Hepatic stellate cell (primary cell): ENCODE results near the gene NPFFR1.
"Not testable (repeated sequence)": the region's sequence is repeated elsewhere in the genome, so short reads cannot be mapped to it uniquely, and the experiment has no call there.

Source experiments
- DNase-seq: peaks from one replicate; pipeline ENCODE4 v3.0.0; 2011; ENCODE audit warnings: low spot score

NPFFR1 gene

DNA sequence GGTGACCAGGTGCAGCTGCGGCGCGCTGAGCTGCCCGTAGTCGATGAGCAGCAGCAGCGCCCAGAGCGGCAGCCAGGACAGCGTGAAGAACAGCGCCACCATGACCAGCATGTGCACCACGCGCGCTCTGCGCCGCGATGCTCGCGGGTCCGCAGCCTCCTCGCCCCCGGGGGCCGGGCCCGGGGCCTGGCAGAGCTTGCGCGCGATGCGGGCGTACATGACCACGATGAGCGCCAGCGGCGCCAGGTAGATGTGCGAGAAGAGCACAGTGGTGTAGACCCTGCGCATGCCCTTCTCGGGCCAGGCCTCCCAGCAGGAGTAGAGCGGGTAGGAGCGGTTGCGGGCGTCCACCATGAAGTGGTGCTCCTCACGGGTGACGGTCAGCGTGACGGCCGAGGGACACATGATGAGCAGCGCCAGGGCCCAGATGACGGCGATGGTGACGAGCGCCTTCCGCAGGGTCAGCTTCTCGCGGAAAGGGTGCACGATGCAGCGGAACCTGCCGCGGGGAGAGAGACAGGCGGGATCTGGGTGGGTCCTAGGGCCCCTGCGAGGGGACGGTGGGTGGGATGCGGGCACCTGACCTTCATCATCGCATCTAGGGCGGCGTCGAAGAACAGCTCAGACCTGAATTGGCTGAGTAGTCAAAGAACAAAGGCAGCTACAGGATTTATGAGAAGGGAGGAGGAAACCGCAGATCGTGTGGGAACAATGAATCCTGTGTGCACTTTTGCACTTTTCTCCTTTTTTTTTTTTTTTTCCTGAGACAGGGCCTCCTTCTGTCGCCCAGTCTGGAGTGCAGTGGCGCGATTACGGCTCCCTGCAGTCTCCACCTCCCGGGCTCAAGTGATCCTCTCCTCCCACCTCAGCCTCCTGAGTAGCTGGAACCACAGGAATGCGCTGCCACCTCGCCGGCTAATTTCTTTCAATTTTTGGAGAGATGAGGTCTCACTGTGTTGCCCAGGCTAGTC, 28.2 kb downstream of the NPFFR1 start:
- no peak for DNase-seq

DNA sequence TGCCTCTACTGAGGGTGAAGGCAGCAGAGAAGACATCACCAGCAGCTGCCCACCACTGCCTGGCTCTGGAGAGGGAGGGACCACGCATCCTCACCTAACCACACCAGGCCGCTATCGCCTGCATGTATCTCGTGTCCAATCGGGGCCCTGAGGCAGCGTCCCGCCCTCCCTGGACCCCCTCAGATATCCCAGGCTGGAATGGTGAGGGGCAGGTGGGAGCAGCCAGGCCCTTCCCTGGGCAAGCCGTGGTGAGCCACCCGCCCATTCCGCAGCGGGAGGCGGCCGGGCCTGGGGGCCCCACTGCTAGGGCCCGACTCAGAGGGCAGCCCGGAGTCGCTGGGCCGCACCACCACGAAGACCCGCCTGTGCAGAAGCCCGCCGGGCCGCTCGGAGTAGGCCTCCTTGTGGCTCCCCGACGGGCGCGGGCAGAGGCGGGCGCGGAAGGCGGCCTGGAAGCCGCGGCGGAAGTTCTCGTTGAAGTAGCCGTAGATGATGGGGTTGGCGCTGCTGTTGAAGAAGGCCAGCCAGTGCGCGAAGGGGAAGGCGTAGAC, 29.0 kb downstream of the NPFFR1 start:
- no peak for DNase-seq

DNA sequence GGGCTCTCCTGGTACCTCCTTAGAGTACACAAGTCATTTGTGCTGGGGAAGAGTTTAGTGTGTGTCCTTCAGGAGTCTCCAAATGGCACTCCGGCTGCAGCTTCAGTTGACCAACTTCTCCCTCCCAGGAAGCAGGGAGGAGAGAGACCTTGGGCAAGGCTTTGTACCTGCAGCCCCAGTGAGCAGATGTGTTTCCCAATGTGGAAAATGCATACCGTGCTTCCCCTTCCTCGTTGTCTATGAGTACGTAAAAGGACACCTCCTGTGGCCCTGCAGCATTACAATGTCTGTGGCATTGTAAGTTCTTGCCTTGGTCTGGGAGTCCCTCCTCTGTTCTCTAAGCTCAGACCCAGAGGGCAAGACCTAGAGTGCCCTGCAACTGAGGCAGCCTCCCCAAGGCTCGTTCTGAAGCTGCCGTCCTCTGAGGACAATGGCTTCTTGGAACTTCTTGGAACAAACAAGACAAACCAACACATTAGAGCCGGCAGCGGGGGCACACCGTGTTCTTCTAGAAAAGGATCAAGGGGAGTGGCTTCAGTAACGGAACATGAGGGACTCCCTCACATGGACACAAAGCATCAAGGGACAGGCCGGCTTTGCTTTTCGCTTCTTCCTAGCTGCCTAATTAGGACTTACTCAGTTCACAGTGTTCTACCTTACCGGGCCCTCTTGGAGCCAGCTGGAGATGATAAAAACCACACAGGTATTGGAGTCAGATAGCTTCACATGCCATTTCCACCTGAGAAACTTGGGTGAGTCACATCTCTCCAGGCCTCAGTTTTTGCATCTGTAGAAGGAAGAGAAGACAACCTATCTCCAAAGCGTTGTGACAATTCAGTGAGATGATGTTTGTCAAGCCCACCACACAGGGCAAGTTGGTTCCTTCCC, 29.7 kb downstream of the NPFFR1 start:
- DNase-seq = no peak

DNA sequence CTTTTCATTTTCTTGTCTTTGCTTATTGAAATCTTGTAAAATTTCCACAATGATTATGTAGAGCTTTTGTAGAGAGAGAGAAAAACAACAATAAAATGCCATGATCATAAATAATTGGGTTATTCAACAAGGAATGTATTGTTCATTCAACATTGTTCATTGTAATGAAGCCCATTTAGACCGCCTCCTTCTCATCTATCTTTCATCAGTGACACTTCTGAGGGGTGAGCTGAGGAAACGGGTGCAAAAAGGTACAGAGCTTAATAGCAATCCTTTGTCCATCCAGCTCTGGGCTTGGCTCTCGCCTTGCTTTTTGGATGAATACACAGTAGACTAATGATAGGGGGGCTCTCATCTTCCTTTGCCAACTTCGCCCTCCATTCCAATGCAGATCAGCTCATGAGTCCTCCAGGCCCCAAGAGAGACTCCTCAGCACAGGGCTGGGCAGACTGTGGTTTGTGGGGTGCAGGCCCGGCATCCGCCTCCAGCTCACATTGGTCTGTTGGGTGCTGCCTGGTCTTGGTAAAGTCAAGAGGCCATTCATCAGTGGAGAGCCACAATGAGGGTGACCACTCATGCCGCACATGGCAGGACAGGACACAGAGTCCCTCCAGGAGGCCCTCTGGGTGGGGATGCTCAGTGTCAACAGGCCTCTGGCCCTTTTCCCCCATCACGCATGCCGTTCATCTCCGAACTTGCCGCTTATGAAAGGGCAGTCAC, 32.7 kb downstream of the NPFFR1 start:
- DNase-seq = no peak

DNA sequence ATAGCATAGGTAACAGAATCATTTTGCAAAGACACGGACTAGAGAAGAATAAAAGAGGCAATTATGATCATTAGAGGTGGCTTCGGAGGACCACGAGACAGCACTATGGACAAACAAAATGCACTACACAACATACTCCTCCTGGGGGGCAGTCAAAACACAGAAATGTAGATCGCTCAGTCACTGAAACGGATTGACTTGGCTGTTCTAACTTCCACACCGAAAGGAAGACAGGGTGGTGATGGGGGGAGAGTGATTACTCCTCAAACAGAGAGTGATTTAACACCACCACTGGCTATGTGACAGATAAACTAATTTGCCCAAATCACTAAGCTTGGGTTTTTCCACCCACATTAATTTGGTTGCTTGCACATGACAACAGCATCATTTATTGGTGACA, 36.4 kb downstream of the NPFFR1 start:
- no peak for DNase-seq

DNA sequence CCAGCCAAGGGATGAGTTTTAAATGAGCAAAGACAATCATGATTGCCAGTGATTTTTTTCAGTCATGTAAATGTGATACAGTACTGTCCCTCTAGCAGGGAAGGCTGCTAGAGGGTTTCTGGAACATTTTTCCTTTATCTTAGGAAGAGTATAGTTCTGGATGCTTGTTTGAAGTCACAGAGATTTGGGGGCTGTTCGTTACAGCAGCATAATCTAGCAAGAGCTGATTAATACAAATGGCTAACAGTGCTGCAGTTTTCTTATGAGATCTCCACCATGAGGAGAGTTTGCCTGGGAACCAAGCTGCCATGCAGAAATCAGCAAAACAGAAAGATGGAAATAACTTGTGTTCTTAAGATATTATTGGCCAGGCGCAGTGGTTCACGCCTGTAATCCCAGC, 42.7 kb downstream of the NPFFR1 start:
- DNase-seq = no peak

DNA sequence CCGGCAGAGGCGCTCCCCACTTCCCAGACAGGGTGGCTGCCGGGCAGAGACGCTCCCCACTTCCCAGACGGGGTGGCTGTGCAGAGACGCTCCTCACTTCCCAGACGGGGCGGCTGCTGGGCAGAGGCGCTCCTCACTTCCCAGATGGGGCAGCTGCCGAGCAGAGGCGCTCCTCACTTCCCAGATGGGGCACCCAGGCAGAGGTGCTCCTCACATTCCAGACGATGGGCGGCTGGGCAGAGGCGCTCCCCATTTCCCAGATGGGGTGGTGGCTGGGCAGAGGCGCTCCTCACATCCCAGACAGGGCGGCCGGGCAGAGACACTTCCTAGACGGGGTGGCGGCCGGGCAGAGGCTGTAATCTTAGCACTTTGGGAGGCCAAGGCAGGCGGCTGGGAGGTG, 43.8 kb downstream of the NPFFR1 start:
- DNase-seq = not testable (repeated sequence)

DNA sequence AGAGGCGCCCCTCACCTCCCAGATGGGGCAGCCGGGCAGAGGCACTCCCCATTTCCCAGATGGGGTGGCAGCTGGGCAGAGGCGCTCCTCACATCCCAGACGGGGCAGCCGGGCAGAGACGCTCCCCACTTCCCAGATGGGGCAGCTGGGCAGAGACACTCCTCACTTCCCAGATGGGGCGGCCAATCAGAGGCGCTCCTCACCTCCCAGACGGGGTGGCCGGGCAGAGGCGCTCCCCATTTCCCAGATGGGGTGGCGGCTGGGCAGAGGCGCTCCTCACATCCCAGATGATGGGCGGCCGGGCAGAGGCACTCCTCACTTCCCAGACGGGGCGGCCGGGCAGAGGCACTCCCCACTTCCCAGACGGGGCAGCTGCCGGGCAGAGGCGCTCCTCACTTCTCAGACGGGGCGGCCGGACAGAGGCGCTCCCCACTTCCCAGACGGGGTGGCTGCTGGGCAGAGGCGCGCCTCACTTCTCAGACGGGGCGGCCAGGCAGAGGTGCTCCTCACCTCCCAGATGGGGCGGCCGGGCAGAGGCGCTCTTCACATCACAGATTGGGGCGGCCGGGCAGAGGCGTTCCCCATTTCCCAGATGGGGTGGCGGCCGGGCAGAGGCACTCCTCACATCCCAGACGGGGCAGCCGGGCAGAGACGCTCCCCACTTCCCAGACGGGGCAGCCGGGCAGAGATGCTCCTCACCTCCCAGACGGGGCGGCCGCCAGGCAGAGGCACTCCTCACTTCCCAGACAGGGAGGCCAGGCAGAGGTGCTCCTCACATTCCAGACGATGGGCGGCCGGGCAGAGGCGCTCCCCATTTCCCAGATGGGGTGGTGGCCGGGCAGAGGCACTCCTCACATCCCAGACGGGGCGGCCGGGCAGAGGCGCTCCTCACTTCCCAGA, 44.5 kb downstream of the NPFFR1 start:
- not testable (repeated sequence) for DNase-seq

DNA sequence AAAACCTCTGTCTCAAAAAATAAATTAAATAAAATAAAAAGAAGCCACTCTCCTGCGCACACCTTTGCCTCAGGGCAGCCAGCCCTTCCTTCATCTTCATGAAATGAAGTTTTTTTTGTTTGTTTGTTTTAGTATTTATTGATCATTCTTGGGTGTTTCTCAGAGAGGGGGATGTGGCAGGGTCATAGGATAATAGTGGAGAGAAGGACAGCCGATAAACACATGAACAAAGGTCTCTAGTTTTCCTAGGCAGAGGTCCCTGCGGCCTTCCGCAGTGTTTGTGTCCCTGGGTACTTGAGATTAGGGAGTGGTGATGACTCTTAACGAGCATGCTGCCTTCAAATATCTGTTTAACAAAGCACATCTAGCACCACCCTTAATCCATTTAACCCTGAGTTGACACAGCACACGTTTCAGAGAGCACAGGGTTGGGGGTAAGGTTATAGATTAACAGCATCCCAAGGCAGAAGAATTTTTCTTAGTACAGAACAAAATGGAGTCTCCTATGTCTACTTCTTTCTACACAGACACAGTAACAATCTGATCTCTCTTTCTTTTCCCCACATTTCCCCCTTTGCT, 45.8 kb downstream of the NPFFR1 start:
- DNase-seq = not testable (repeated sequence)

DNA sequence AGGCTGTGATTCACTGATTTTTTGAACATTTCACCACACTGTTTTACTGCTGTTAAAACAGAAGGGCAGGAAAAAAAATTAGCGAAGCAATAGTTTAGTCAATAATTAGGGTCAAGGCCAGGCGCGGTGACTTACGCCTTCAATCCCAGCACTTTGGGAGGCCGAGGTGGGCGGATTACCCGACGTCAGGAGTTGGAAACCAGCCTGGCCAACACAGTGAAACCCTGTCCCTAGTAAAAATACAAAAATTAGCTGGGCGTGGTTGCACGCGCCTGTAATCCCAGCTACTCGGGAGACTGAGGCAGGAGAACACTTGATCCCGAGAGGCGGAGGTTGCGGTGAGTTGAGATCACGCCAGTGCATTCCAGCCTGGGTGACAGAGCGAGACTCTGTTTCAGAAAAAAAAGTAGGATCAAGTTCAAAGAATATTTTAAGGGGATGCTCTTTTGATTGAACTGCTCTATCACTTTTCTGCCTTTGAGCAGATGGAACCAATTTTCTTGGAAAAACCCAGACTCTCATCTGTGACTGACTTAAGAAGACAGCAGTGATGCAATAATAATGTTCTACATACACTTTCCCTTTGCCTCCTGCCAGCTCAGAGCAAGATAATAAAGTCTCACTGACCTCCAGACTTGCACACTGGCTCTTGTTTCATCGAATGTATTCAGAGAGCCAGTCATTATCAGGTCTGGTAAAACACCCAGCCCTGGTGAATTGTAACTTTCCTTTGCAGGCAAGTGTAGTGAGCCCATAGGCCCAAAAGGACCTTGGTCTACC, 48.9 kb downstream of the NPFFR1 start:
- no peak for DNase-seq

DNA sequence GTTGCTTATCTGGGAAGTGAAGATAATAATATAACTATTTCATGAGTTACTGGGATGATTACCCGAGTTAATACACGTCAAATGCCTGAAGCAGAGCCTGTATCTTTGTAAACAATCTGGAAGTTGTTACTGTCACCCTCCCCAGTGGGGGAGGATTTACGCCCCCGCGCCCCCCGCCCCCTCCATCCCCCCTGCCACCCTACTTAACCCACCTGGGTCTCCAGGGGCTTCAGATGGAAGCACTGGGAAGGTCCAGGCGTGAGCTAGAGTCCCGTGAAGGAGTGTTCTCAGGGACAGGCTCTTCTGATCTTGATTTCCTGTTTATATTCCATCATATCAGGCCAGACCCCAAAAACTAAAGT, 49.9 kb downstream of the NPFFR1 start:
- DNase-seq = no peak

DNA sequence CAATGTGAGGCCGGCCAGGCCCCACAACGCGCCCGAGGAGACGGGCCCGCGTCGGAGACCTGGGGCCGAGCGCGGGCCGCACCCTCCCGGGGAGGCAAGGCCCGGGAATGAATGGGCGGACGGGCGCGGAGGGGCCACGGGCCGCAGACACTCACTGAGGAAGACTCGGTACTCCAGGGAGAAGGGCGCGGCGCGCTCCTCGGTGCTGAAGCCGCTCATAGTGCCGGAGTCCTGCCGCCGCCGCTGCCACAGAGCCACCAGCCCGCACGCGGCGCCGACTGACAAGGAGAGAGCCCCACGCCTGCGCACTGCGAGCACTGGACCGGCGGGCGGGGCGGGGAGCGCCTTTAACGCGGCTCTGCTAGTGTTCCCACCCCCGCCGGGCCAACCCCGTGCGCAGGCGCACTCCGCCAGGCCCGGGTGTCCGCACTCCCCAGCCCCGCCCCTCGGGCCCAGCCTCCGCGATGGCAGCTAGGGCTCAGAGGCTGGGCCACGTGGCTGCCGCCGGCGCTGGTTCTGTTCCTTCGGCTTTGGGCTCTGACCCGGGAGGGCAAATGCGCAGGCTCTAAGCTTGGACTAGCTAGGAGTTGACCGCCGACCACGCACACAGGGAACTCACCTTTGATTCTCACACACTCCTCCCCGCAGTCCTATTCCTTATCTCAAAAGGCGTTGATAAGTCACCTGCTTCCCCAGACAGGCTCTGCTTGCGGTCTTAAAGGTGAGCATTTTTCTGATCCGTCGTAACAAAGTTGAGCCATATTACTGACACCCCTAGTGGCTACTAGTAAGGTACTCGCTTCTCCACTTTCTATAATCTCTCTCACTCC, 50.5 kb downstream of the NPFFR1 start, which contains the start of gene PPA1:
TSS of gene PPA1 (minus strand) at position 321 of the 830 bp plus-strand sequence. CDS start at position 219, 102 bp downstream.
- DNase-seq = peak; percentile 100

DNA sequence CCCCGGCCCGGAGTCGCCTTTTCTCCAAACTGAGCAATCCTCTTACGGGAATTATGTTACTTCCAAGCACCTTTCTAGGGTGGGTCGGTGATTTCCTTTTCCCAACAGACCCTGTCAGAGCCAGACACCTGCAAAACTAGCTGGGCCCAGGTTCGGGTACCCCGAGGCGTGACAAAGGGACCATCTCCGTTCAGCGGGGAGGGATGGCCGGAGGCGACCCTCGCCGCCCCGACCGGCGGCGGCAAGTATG, 51.0 kb downstream of the NPFFR1 start:
- DNase-seq = no peak

DNA sequence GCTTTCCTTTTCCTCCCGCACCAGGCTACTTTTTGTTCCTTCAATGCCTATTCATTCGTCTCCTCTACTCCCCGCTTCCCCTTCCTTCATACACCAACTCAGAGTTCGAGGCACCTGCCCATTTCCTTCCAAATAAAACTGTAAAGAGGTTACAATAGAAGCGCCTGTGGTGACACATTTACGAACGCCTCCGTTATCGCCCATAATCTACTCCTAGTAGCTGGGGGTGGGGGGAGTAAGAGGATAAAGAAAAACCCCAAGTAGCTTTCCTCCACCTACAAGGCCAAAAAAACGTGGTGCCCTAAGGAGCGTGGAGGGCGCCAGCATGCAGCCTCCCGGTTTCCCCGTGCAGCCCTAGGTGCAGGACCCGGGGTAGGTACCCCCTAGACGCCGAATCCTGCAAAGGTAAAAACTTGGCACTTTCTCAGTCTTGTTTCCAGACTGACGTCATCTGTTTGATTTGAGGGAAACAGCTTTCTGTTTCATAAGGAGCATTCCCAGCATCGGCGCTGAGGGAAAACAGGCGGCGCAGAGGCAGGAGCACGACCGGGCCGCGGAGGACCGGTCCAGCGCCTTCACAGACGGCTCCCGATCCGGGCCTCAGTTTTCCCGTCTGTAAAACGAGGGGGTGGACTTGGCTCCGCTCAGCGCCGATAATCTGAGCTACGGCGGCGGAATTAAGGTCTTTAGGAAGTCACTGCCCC, 51.5 kb downstream of the NPFFR1 start:
- DNase-seq = peak; percentile 62

DNA sequence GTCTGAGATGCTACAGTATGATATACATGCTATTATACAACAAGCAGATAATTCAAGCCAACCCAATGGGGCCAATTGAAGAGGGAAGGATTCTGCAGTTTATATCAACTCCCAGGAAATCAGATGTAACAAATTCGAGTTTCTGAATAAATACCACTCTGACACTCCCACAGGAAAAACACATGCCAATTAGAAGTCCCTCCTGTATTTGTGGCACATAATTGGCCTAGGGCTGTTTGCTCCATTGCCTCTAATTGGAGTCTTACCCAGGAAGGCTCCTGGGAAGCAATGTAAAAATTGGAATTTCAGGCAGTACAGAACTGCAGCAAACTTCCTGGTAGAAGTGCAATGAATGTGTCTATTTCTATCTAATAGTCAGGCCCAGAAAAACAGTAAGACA, 55.3 kb downstream of the NPFFR1 start:
- no peak for DNase-seq

DNA sequence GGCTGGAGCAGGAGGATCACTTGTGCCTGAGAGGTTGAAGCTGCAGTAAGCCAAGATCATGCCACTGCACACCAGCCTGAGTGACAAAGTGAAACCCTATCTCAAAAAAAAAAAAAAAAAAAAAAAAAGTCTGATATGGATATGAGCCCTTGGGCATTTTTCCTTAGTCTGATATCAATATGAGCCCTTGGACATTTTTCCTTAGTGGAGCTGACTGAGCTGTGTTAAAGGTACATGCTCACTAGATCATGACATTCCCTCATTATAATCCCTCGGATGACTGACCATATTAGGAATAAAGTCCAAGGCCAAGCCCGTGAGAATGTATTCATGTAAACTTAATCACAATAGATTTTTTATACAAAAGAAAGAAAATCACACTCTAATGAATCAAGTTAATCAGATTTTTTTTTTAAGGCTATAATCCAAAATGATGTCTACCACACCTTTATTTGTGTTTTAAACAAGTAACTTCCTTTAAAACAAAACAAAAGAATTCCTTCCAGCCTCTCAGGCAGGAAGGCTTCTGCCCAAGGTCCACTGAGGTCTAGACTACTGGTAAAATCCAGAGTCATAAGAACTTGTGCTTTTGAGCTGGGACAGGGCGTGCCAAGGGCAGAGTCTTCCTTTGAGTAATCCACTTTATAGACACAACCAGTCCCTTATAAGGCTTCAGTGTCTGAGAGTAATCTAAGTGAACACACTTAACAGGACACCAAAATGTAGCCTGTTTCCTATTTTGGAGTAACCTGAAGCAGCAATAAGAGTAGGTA, 56.1 kb downstream of the NPFFR1 start:
- no peak for DNase-seq

DNA sequence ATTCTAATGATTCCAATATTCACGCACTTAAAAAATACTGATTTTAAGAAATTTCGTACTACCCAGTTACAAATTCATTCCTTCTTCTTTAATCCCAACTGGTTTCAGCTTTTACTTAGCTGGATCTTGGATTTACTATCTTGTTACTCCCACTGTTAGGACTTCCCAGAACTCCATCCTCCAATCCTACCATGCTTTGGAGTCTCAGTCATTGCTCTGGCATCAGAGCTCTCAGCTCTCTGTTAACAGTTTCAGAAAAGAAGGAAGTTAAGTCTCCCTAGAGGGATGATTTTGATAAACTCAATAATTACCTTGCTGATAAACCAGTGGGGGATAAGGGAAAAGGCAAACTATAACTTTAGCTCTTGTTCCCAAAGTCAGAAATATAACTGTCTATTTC, 60.1 kb downstream of the NPFFR1 start:
- DNase-seq = no peak
